ENCODE measurements around the gene DNER.

DNER gene

DNA sequence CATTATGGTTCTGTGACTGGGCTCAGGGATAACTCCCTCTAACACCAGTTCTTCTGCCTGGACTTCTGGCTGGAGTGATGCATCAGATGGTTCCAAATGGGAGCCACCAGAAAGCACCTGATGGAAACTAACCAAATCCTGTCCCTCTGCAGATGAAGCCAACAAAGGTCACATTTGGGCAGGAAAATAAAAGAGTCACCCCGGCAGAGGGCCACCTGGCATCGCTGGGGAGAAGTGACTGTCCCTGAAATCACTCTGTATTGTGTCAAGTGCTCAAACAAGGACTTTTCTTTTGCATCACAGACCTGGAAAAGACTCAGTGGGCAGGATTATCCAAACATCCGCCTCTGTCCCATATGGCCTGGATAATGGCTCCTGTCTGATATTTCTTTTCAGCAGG lies 47.5 kb downstream of the DNER start:
- no peak for DNase-seq (ENCODE audit: low read depth)

DNA sequence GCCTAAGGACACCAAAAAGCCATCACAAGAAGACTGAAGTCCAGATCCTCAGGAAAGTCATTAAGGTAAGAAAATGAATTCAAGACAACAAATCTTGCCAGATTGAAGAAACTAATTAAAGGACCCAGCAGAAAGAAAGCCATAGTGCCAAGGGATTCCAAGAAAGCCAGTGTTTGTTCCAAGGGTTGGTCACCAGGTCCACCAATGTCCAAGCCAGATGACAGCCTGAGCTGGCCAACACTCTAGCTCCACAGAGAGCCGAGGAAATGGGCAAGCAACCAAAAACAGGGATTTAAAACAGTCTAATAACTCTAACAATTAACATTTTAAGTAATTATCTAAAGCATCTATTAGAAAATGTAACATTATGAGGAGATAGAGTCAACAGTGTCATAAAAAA lies 49.2 kb downstream of the DNER start:
- DNase-seq (ENCODE audit: low read depth), result no peak

GRCh38 chr2:229661478-229661877 lies 52.9 kb downstream of the DNER start:
- DNase-seq (ENCODE audit: low read depth), result no peak

GRCh38 chr2:229660951-229661350 lies 53.4 kb downstream of the DNER start:
- DNase-seq (ENCODE audit: low read depth), result no peak

- DNase-seq (ENCODE audit: low read depth), result no peak
Observed at GRCh38 chr2:229660391-229660790, 54.0 kb downstream of the DNER start.

DNA sequence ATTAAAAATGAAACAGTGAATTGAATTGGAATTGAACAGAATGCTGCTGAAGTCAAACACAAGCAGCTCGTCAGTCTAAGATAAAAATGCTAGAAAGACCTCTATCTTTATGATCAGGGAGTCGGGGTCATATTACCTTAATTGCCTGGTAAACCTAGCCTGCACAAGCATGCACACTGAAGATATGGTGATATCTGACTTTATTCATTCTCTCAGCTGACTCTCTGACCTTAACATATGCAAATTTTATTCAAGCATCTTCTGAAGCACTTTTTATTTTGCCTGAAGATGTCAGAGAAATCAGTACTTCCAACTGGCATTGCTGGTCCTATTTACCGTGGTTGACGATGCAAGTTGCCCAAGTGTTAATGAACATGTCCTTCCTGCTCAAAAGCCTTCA lies 56.4 kb downstream of the DNER start:
- DNase-seq (ENCODE audit: low read depth), result no peak

DNA sequence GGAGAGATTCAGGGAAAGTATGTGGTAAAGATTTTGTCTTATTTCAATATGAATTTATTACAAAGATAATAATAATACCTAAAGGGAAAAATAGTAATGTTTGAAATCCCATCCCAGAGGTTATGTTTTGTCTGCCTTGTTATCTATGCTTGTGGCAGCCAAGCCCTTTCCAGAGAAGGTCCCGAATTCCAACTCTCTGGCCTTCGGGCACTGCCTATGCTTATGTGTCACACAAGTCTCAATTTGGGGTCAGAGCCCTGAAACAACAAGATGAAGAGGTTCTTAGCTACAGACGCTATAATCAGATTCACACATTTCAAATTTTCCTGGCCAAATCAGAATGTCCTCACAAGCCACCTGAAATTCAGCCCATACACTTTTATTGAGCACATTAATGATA lies 59.9 kb downstream of the DNER start:
- DNase-seq (ENCODE audit: low read depth), result no peak

GRCh38 chr2:229653531-229653930 lies 60.8 kb downstream of the DNER start:
- DNase-seq (ENCODE audit: low read depth), result no peak

- no peak for DNase-seq (ENCODE audit: low read depth)
Observed at GRCh38 chr2:229652796-229653195, 61.6 kb downstream of the DNER start.

- no peak for DNase-seq (ENCODE audit: low read depth)
Observed at GRCh38 chr2:229650901-229651300, 63.5 kb downstream of the DNER start.

- no peak for DNase-seq (ENCODE audit: low read depth)
Observed at GRCh38 chr2:229650059-229650458, 64.3 kb downstream of the DNER start.

- DNase-seq (ENCODE audit: low read depth), result no peak
Observed at GRCh38 chr2:229646186-229646723, 68.1 kb downstream of the DNER start.

GRCh38 chr2:229642371-229642770 lies 72.0 kb downstream of the DNER start:
- DNase-seq (ENCODE audit: low read depth), result no peak

DNA sequence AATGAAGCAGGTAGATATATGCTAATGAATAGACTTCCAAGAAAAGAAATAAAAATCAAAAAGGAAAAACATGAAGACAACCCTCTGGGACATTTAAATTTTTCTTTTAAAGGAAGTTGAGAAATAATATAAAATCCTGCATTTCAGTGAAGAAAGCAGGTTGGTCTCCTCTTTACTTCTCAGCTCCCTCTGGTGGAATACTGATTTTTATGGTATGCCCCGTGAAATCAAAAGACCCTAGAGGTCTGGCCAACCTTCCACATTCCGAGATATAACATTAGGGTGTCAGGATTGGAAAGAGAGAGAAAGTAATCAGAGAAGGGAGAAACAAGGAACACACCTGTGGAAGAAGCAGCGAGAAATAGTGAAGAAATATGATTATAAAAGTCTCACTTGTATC lies 72.7 kb downstream of the DNER start:
- DNase-seq (ENCODE audit: low read depth), result no peak

DNA sequence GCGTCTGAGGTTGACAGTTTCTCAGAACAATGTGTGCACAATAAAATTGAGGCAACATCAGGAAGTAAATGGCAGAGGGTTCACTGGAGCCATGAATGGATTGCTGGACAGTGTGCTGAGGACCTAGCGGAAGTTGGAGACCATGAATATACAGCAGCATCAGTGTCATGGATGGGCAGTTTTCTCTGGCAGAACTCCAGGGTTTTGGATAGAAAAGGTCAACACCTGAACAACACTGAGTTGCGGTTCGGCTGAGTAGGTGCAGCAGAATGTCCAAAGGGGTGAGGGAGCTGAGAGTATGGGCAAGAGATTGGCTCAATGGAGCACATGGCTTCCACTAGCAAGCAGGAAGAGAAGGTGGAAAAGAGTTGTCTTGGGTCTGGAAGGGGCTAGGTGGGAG lies 73.7 kb downstream of the DNER start:
- no peak for DNase-seq (ENCODE audit: low read depth)

DNA sequence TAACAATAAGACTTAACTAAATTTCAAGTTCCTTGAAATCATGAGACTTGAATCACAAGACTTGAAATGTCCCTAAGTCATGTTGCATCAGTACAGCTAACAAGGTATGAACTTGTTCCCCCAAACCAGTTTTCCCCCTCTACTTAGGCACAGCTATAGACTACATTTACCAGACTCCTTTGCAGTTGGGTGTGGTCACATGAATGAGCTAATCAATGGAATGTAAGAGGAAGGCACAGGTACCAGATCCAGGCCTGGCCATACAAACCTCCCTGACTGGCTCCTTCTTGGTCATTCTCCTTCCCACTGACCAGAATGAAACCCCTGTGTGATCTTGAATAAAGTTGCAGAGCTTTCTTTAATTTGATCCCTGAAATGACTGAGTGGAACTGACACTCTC lies 77.8 kb downstream of the DNER start:
- no peak for DNase-seq (ENCODE audit: low read depth)

- no peak for DNase-seq (ENCODE audit: low read depth)
Observed at GRCh38 chr2:229635371-229635680, 79.0 kb downstream of the DNER start.

- no peak for DNase-seq (ENCODE audit: low read depth)
Observed at GRCh38 chr2:229634601-229635370, 79.6 kb downstream of the DNER start.

DNA sequence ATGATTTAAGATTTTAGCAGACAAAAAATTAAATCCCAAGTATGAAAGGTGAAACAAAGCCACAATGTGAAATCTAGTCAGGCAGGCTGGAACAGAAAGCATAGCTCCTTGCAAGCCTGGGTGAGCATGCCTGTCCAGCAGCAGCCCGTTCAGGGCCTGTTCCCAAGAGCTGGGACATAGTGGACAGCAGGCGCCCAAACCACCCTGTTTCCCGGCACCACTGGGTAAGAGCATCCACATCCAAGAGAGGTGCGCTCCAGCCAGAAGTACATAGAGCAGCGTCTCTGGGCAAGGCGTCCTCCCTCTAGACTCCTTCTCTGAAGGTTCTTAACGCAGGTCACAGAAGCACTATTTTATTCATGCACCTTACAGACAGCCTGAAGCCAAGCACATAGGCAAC lies 80.8 kb downstream of the DNER start:
- no peak for DNase-seq (ENCODE audit: low read depth)

DNA sequence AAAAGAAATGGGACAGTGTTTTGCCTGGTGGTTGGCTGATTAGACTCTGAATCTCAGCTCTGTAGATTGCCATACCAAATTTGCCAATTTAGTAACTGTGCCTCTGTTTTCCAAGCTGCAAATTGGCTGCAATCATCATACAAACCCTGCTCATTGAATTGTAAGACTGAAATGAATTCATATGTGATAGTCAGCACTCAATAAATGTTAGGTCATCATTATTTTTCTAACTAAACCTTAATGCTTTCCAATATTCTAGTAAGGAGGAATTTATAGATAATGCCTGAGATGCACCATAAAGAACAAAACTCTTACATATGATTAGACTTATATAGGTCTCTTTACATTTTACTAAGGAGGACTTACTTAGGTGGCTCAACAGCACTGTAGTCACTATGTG lies 85.3 kb downstream of the DNER start:
- no peak for DNase-seq (ENCODE audit: low read depth)

GRCh38 chr2:229627728-229628127 lies 86.6 kb downstream of the DNER start:
- DNase-seq (ENCODE audit: low read depth), result no peak

DNA sequence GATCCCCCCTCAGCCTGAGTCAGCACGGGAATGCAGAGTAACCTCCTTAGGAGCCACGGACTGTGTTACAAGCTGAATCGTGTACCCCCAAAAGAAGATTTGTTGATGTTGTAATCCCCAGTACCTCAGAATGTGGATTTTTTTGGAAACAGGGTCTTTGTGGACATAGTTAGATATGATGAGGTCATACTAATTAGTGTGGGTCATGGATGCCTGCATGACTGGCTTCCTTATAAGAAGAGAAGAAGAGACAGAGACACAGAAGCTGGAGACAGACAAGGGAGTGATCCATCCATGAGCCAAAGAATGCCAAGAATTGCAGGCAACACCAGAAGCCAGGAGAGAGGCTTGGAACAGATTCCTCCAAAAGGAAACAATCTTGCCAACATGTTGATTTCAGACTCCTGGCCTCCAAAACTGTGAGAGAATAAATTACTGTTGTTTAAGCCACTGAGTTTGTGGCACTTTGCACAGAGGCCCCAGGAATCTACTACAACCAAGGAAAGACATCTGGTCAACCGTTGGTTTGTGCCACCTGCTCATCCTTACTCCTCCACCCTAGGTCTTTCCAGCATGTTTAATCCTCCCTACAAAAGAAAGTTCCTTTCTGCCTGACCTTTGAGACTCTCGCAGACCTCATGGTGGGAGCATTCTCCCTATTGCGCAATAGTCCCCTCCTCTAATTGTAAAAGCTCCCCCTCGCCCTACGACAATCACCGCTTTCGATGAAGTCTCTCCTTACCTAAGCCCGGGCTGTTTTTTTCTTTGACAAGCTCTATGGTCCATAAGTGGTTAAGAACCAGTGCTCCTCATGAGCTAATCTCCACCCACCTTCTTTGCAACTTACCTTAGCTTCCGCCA lies 91.6 kb downstream of the DNER start:
- no peak for DNase-seq (ENCODE audit: low read depth)

GRCh38 chr2:229620759-229621158 lies 93.6 kb downstream of the DNER start:
- no peak for DNase-seq (ENCODE audit: low read depth)
